Uterus (tissue), 4 donors: ENCODE results near the gene RBM4B. TPM values are rescaled to one million over a fixed set of nuclear protein-coding genes. Genes with fewer than 3 reads are reported as not detected.

Experiments
- DNase-seq, 2 donors: peaks; one replicate each; pipeline ENCODE4 v3.0.0-alpha.2; 2019 to 2020
- H3K27ac ChIP-seq, 2 donors: fragments of 200-600 bp; sonication (generic); 1 replicate in 1 of 2; 2 replicates in 1 of 2; pipeline ENCODE4 v1.5.1; 2016 to 2018
- H3K27me3 ChIP-seq, 2 donors: fragments of 200-600 bp; sonication (generic); one replicate each; pipeline ENCODE4 v1.5.1; 2018 to 2019; ENCODE audit warnings: control low read depth in 1 of 2
- H3K36me3 ChIP-seq, 2 donors: fragments of 200-600 bp; sonication (generic); one replicate each; pipeline ENCODE4 v1.5.1; 2019; ENCODE audit warnings: control low read depth in 1 of 2
- H3K4me1 ChIP-seq, 2 donors: fragments of 200-600 bp; sonication (generic); one replicate each; pipeline ENCODE4 v1.5.1; 2018 to 2019; ENCODE audit warnings: control low read depth in 1 of 2
- H3K4me3 ChIP-seq, 2 donors: fragments of 200-600 bp; sonication (generic); 1 replicate in 1 of 2; 2 replicates in 1 of 2; pipeline ENCODE4 v1.5.1; 2018 to 2019; ENCODE audit warnings: mild to moderate bottlenecking in 1 of 2
- H3K9me3 ChIP-seq, 2 donors: fragments of 200-600 bp; sonication (generic); one replicate each; pipeline ENCODE4 v1.5.1; 2019; ENCODE audit warnings: control low read depth in 1 of 2
- CTCF ChIP-seq, 4 experiments: fragments of 200-600 bp in 2 of 4; fragments of 450-650 bp in 2 of 4; sonication (generic) in 2 of 4; IDR thresholded peaks; one replicate each; pipeline ENCODE4 v1.5.1; 2016 to 2019; ENCODE audit warnings: antibody characterized with exemption in 4 of 4, mild to moderate bottlenecking in 2 of 4, moderate library complexity in 1 of 4
- POLR2A ChIP-seq, 2 donors: fragments of 450-650 bp; IDR thresholded peaks; one replicate each; pipeline ENCODE4 v1.6.1; 2016; ENCODE audit warnings: antibody characterized with exemption in 2 of 2, mild to moderate bottlenecking in 1 of 2, moderate library complexity in 1 of 2
- intact Hi-C: fragments of 100-400 bp; cut with DNase I; formaldehyde crosslinking; loops from one replicate; pipeline ENCODE4 v1.15.1; 2023; ENCODE audit warnings: low total_unique reads
- total RNA-seq, 4 donors: library from RNA; depleted of rRNA in 3 of 4; stranded (reverse); fragments of >200 nt in 3 of 4; gene quantifications; one replicate each; pipeline versions ENCODE4 v1.1.0 to v1.2.4, GENCODE V29; 2014 to 2023
- donor health status: DM: yes; HTN: yes; CAD: no.

The RBM4B gene
- total RNA-seq, 4 donors from 2014 or later, result 5.0 to 60.3 (median 20.1) TPM

- intact Hi-C loops, result no loop called here
- no peak for TF ChIP-seq POLR2A (IDR thresholded peaks at IDR 0.05)
- TF ChIP-seq CTCF (IDR thresholded peaks at IDR 0.05), result no peak
Measured at GRCh38 chr11:66700742-66701141, 23.1 kb upstream of the RBM4B start.

GRCh38 chr11:66700337-66700736 lies 22.6 kb upstream of the RBM4B start:
- no peaks in the 10 kb centered on the region for H3K27me3 ChIP-seq
- no peaks in the 10 kb centered on the region for H3K9me3 ChIP-seq
- H3K4me3 ChIP-seq, result no peak overlapping the region
- no peaks in the 10 kb centered on the region for H3K4me1 ChIP-seq
- intact Hi-C loops, result no loop called here
- no peak for DNase-seq
- TF ChIP-seq POLR2A (IDR thresholded peaks at IDR 0.05) (no peak), CTCF (IDR thresholded peaks at IDR 0.05) (no peak)
- no peaks in the 10 kb centered on the region for H3K36me3 ChIP-seq
- no peak overlapping the region for H3K27ac ChIP-seq

More at GRCh38 chr11:66700742-66701141, 23.1 kb upstream of the RBM4B start:
- H3K9me3 ChIP-seq, result no peaks in the 10 kb centered on the region
- H3K4me3 ChIP-seq, result no peak overlapping the region
- H3K27me3 ChIP-seq, result no peaks in the 10 kb centered on the region
- DNase-seq, result no peak
- no peak overlapping the region for H3K27ac ChIP-seq
- no peaks in the 10 kb centered on the region for H3K4me1 ChIP-seq
- no peaks in the 10 kb centered on the region for H3K36me3 ChIP-seq

GRCh38 chr11:66698491-66698890 lies 20.8 kb upstream of the RBM4B start:
- Histone ChIP-seq H3K9me3 (no peaks in the 10 kb centered on the region), H3K4me1 (no peaks in the 10 kb centered on the region), H3K27ac (no peak overlapping the region), H3K27me3 (no peaks in the 10 kb centered on the region), H3K36me3 (no peaks in the 10 kb centered on the region), H3K4me3 (no peak overlapping the region)
- DNase-seq, result no peak
- TF ChIP-seq POLR2A (IDR thresholded peaks at IDR 0.05) (no peak), CTCF (IDR thresholded peaks at IDR 0.05) (no peak)
- intact Hi-C loops, result no loop called here

GRCh38 chr11:66697988-66698387 lies 20.3 kb upstream of the RBM4B start:
- intact Hi-C loops, result no loop called here

GRCh38 chr11:66696146-66696545 lies 18.5 kb upstream of the RBM4B start:
- no peaks in the 10 kb centered on the region for H3K27me3 ChIP-seq
- no peak for DNase-seq
- H3K9me3 ChIP-seq, result no peaks in the 10 kb centered on the region
- H3K4me1 ChIP-seq, result no peaks in the 10 kb centered on the region
- H3K4me3 ChIP-seq, result no peak overlapping the region
- intact Hi-C loops, result no loop called here
- no peak for TF ChIP-seq CTCF (IDR thresholded peaks at IDR 0.05)
- TF ChIP-seq POLR2A (IDR thresholded peaks at IDR 0.05), result no peak
- H3K27ac ChIP-seq, result no peak overlapping the region
- H3K36me3 ChIP-seq, result no peaks in the 10 kb centered on the region

More at GRCh38 chr11:66697988-66698387, 20.3 kb upstream of the RBM4B start:
- no peak for DNase-seq
- H3K9me3 ChIP-seq, result no peaks in the 10 kb centered on the region
- H3K4me1 ChIP-seq, result no peaks in the 10 kb centered on the region
- TF ChIP-seq CTCF (IDR thresholded peaks at IDR 0.05), result no peak
- TF ChIP-seq POLR2A (IDR thresholded peaks at IDR 0.05), result no peak
- no peaks in the 10 kb centered on the region for H3K27me3 ChIP-seq
- H3K4me3 ChIP-seq, result no peak overlapping the region
- no peaks in the 10 kb centered on the region for H3K36me3 ChIP-seq
- H3K27ac ChIP-seq, result no peak overlapping the region
